DOHH2 (cell line): Measurements from ENCODE around the gene ADAP1.

Source experiments
- H3F3A ChIP-seq: fragments of 200-600 bp; sonication (generic), shearing (Covaris generic); 2 replicates; pipeline ENCODE4 v1.6.0; 2016; ENCODE audit warnings: antibody characterized with exemption, mild to moderate bottlenecking; ENCODE audit not compliant: control insufficient read depth, insufficient read depth
- H3K27ac ChIP-seq: fragments of 200-600 bp; sonication (generic); 2 replicates; pipeline ENCODE4 v1.5.1; 2014; ENCODE audit warnings: low read depth, mild to moderate bottlenecking, low read length, moderate library complexity
- H3K27me3 ChIP-seq: fragments of 200-600 bp; sonication (generic); 2 replicates; pipeline ENCODE4 v1.6.1; 2014; ENCODE audit warnings: mild to moderate bottlenecking, low read length, mixed read lengths; ENCODE audit not compliant: control insufficient read depth
- H3K36me3 ChIP-seq: fragments of 200-600 bp; sonication (generic); 2 replicates; pipeline ENCODE4 v1.6.1; 2014; ENCODE audit warnings: mild to moderate bottlenecking, low read length, moderate library complexity, mixed read lengths; ENCODE audit not compliant: control insufficient read depth
- H3K4me1 ChIP-seq: fragments of 200-600 bp; sonication (generic); 2 replicates; pipeline ENCODE4 v1.6.1; 2014; ENCODE audit warnings: mild to moderate bottlenecking, low read length, mixed read lengths; ENCODE audit not compliant: control insufficient read depth
- H3K4me2 ChIP-seq: fragments of 200-600 bp; sonication (generic); 2 replicates; pipeline ENCODE4 v1.6.0; 2014; ENCODE audit warnings: mild to moderate bottlenecking, low read length, moderate library complexity
- H3K4me3 ChIP-seq: fragments of 200-600 bp; sonication (generic); 2 replicates; pipeline ENCODE4 v1.5.1; 2014; ENCODE audit warnings: mild to moderate bottlenecking, low read length, mixed read lengths
- H3K79me2 ChIP-seq: fragments of 200-600 bp; sonication (generic); 2 replicates; pipeline ENCODE4 v1.6.1; 2014; ENCODE audit warnings: mild to moderate bottlenecking, low read length, mixed read lengths; ENCODE audit not compliant: control insufficient read depth
- H3K9me2 ChIP-seq: fragments of 200-600 bp; sonication (generic); replicated peaks from 2 replicates; pipeline ENCODE4 v1.6.1; 2014; ENCODE audit warnings: mild to moderate bottlenecking, low read length, mixed read lengths; ENCODE audit not compliant: control insufficient read depth
- H3K9me3 ChIP-seq: fragments of 200-600 bp; sonication (generic); 2 replicates; pipeline ENCODE4 v1.6.1; 2014; ENCODE audit warnings: antibody characterized with exemption, low read length, mixed read lengths; ENCODE audit not compliant: control insufficient read depth, insufficient read depth
- H4K20me1 ChIP-seq: fragments of 200-600 bp; sonication (generic); 2 replicates; pipeline ENCODE4 v1.6.0; 2014; ENCODE audit warnings: low read depth, mild to moderate bottlenecking, antibody characterized with exemption, low read length, moderate library complexity; ENCODE audit not compliant: control insufficient read depth, insufficient read depth
- EZH2phosphoT487 ChIP-seq: fragments of 200-600 bp; sonication (generic); IDR thresholded peaks from 2 replicates; pipeline ENCODE4 v1.6.1; 2017; ENCODE audit warnings: borderline replicate concordance, mild to moderate bottlenecking, antibody characterized with exemption, low read length, moderate library complexity, mixed read lengths
- TF ChIP-seq, protein P1 (sequence below): fragments of 200-600 bp; sonication (generic); IDR thresholded peaks from one replicate; pipeline ENCODE4 v1.5.1; 2014; ENCODE audit warnings: antibody characterized with exemption, mild to moderate bottlenecking, low read depth, low read length; ENCODE audit not compliant: poor library complexity, severe bottlenecking

Gene ADAP1

DNA sequence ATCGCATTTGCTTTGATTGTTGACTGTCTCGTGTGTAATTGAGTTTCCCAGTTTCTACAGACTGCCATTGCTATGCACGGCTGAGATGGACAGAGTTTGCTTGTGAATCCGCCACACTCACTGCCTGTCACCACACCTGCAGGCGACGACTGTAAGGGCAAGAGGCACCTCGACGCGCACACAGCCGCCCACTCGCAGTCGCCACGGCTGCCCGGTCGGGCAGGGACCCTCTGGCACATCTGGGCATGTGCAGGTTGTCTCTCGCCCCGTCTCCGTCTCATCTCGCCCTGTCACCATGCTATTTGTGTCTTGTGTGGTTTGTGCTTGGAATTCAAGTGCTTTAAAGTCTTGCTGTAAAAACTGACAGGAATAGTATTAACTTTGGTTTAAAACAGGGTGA, 104.7 kb downstream of the ADAP1 start:
- H3K79me2 ChIP-seq: peaks cover 3% of the 10 kb centered on the region; the same call in 1 of the 2 replicates
- no peaks in the 10 kb centered on the region for H3K27me3 ChIP-seq
- H3K9me2 ChIP-seq: no peaks in the 10 kb centered on the region
- H3F3A ChIP-seq: 0 out of 2 replicates have a peak, but pooled peaks cover 2% of the 10 kb centered on the region
- H3K27ac ChIP-seq: no peak overlapping the region
- no peak overlapping the region for H3K4me3 ChIP-seq
- H3K4me1 ChIP-seq: no peaks in the 10 kb centered on the region
- H4K20me1 ChIP-seq: no peaks in the 10 kb centered on the region; the same call in 1 of the 2 replicates
- no peak for TF ChIP-seq EZH2phosphoT487
- TF ChIP-seq, protein P1, sequence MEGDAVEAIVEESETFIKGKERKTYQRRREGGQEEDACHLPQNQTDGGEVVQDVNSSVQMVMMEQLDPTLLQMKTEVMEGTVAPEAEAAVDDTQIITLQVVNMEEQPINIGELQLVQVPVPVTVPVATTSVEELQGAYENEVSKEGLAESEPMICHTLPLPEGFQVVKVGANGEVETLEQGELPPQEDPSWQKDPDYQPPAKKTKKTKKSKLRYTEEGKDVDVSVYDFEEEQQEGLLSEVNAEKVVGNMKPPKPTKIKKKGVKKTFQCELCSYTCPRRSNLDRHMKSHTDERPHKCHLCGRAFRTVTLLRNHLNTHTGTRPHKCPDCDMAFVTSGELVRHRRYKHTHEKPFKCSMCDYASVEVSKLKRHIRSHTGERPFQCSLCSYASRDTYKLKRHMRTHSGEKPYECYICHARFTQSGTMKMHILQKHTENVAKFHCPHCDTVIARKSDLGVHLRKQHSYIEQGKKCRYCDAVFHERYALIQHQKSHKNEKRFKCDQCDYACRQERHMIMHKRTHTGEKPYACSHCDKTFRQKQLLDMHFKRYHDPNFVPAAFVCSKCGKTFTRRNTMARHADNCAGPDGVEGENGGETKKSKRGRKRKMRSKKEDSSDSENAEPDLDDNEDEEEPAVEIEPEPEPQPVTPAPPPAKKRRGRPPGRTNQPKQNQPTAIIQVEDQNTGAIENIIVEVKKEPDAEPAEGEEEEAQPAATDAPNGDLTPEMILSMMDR: no peak
- H3K9me3 ChIP-seq: no peaks in the 10 kb centered on the region
- peaks cover 68% of the 10 kb centered on the region for H3K36me3 ChIP-seq
- H3K4me2 ChIP-seq: no peak overlapping the region

DNA sequence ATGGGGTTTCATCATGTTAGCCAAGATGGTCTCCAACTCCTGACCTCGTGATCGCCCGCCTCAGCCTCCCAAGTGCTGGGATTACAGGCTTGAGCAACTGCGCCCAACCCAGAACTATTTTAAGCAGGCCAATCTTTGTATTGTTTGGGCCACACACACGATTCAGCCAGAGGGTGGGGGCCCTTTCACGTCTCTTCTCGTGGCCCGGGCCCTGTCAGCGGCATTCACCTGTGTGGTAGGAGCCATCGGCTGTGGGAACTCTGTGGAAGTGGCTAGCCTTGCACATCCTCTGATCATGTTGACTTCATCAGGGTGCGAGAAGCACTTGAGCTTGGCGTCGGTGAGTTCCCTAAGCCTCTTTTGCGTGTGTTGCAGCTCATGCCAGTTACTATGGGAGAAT, 105.3 kb downstream of the ADAP1 start:
- Histone ChIP-seq H3K27ac (no peak overlapping the region), H3K4me2 (no peak overlapping the region), H3K9me2 (no peaks in the 10 kb centered on the region), H3K4me1 (no peaks in the 10 kb centered on the region), H3K79me2 (peaks cover 3% of the 10 kb centered on the region), H3K4me3 (no peak overlapping the region), H4K20me1 (no peaks in the 10 kb centered on the region; the same call in 1 of the 2 replicates), H3K27me3 (no peaks in the 10 kb centered on the region), H3F3A (0 out of 2 replicates have a peak, but pooled peaks cover 2% of the 10 kb centered on the region), H3K36me3 (peaks cover 70% of the 10 kb centered on the region), H3K9me3 (no peaks in the 10 kb centered on the region)
- TF ChIP-seq, protein P1: no peak
- TF ChIP-seq EZH2phosphoT487: no peak
